SHP77 (cell line): ENCODE measurements around the gene GGCX.

ENCODE experiments used
- DNase-seq, 2 experiments: peaks; one replicate each; lab custom pipeline; 2025; lab: John Stamatoyannopoulos, UW

The GGCX gene

DNA sequence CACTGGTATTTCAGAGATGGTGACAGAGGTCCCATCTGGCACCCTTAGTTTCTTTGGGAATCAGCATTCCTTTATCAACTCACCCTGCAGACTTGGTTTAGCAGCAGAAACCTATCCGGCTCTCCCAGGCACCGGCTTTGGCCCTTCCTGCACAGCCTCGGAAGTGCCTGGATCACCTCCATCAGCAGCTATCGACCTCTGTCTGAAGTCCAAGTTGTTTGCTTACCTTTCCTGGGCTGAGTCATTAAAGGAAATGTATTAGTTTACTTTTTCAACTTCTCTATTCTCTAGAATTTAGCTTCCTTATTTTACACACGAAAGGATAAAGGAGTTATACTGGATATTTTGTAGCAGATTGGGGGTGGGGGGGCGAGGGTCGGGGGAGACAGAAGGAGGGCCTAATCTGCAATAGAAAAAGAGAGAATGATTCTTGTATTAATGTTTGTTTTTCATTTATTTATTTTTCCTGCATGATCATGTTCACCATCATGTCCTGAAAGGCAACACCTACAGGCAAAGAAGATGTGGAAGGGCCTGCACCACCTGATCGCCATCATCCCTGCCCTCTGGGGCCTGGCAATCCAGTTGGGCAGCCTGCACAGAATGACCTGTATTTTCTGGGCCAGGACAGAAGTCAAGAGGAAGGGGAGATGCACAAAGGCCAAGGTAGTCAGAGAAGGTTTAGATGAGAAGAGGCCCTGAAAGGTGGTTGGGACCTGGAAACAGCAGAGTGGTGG lies 44.5 kb downstream of the GGCX start:
- DNase-seq: no peak

DNA sequence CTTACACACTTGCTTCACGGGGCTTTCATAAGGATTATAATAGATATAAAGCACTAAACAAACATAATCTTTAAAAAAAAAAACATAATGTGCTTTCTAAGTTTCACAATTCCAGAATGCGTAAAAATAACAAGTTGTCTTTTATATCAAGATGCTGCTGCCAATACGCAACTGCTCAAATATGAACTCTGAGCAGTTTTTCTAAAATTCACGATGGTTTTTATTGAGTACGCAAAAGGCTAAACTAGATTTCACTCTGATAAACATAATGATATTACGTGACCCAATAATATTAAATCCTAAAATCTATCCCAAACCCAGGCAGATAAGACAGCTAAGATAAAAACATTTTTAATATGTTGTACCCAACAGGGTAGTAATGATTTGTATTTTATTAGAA lies 47.0 kb downstream of the GGCX start:
- no peak for DNase-seq

DNA sequence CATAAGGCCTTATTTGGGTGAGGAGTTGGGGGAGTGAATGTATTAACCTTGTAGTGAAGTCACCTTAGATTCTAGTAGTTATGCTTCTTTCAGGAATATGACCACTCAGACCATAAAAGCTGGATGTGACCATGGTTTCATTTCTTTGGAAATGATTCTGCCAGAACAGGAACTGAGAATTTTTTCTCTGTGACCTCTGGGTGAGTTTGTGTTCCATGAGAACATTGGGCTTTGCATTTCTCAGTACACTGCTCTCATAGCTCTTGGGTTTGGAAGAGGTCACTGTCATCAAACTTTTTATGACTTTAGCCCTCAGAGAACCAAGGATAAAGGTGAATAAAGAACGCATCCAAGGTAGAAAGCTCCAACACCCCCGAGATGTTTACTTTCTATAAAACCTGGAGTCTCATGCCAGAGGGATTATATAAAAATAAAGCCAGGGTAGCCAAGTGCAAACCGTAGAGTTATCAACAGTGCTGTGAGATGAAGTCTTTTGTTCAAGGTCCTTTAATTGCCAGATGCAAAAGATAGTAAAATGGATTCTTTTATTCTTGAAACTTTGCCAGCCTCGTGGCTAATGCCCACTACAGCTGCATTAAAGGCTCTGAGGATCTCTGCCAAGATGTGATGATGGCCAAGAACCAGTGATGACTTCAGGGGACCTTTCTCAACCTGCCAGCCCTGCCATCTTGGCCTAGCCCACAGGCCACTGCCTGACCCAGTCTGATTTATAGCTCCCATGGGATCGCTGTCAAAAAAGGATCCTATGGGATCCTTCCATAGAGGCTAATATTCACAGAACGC lies 50.1 kb downstream of the GGCX start:
- DNase-seq: no peak

DNA sequence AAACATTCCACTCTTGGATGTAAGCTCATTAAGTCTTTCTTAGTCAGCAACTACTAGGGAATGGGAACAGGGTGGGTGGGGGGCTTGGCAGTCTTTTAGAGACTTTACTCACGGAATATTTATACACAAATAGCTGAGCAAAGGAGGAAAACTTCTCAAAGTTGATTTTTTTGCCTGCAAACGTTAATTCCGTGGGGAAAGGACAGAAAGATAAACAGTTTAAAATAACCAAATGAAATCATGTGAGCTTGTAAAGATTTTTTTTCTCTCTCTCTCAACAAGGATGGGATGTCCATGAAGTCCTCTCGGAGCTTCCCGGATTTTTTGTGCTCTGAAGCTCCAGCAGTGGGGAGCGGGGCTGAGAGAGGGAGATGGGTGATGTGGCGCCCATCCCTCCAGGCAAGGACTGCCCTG lies 54.5 kb downstream of the GGCX start:
- DNase-seq: no peak

DNA sequence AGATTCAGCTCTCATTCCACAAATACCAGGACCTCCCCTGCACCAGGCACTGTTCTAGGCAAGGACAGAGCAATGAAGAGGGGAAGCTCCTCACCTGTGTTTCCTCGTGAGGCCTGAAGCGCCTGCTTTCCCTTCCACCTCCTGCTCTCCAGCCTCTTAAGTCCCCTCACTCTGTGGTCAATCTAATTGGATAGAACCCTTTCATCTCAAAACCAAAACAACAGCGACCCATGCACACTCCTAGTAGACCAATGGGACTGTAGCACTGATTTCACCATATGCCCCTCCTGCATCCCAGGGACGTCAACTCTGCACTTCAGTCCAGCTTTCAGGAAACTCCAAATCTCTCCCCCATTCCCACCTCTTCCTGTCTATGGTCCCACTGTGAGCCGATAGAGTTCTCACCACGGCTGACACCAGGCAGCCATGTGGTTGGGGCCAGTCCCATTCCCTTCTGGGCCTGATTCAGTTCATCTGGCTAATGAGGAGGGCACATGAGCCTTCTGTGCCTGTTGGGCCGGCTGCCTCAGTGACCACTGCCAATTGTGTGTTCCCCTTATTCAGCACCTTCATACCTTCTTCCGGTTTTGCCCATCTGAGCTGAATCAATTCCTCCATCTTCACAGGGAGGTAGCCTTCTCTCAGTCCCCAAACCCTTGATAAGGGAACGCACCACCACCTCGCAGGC lies 55.6 kb downstream of the GGCX start:
- DNase-seq: no peak

DNA sequence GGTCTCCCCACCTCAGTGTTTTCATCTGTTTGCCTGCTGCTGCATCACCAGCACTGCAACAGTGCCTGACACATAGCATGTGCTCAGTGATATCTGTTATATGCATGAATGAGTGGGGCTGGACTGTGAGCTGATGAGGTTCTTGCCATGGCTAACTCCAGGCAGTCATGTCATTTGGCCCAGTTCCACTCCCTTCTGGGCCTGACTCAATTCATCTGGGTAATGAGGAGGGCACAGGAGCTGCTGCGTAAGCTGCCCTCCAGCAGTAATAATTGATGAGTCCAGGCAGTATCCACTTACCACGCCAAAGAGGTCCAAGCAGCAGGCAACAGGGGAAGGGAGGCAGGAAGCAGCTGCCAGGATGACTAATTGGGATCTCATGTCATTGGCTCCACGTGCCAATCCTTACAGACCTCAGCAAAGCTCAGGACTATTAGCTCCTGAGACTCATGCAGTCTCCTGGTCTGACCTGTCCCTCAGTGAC lies 56.5 kb downstream of the GGCX start:
- peak; percentile 73 to 88 for DNase-seq

DNA sequence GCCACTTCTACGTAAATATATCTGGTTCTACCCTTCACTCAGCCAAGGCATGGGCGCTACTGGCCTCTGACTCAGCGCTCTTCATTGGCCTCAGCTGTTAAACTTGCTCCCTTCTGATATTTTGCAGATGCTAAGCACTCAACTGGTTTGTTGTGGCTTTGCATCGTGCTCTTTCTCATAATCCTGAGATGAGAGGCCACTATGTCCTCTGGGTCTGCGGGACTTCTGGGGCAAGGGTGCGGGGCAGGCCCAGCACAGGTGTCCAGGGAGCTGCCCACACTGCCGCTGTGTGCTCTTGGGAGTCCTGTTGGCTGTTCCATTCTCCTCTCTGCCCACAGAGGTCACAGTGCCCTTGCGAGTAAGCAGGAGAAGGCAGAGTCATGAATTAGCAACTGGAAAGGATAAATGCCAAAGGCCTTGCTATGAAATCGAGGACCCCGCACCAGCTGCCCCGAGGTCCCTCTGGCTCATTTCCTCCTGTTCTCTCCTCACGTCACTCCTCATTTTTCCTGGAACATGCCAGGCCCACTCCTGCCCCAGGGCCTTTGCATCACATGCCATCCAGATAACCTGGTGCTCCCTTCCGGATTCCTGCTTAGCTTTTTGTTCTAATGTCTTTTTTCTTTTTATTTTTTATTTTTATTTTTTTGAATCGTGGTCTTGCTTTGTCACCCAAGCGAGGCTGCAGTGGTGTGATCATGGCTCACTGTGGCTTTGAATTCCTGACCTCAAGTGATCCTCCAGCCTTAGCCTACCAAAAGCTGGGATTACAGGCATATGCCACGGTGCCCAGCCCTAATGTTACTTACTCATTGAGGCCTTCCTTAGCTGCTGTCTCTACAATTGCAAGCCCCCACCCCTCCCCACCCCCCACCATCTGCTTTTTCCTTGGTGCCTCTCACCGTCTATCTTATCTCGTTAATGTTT lies 57.2 kb downstream of the GGCX start:
- no peak for DNase-seq

DNA sequence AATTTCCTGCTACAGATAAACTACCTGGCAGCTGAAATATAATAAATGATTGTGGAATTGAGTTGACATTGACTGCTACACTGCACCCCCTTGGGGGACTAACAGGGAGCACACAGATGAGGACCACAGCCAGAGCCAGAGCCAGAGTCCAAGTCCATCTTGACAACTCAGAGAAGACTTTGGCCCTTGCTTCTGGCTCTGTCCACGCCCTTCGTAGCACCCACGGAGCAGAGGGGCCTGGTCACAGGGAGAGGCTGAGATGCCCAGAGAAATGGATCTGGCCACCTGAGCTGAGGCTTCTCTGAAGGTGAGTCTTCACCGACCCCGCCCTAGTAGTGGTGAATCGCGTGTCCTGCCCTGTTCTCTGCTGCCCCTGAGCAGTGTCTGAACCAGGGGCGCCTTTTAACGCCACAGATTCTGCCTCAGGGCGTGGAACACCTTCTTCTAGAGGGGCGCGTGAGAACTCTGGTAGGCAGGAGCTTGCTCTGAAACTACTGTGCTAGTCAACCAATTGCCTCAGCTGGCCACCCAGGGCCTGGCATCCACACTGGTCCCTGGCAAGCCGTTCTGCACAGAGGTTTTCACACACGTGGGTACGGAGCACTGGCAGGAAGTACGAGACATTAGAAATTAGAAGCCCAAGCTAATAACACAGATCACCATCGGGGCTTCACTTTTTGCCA lies 58.0 kb downstream of the GGCX start:
- DNase-seq: no peak

DNA sequence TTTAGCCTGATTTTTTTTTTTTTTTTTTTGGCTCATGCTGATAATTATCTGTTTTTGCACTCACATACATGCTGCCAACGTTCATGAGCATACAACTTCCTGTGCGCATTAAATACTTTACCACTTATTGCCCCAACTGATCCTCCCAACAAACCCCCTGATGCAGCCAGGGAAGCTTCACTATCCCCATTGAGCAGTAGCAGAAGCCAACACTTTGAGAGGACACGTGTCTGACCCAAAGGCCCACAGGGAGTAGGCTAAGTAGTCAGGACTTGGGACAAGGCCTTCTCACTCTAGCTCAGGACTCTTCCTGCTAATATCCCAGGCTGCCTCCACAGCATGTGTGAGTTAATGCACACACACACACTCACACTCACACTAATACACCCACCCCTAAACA lies 58.6 kb downstream of the GGCX start:
- DNase-seq: no peak

DNA sequence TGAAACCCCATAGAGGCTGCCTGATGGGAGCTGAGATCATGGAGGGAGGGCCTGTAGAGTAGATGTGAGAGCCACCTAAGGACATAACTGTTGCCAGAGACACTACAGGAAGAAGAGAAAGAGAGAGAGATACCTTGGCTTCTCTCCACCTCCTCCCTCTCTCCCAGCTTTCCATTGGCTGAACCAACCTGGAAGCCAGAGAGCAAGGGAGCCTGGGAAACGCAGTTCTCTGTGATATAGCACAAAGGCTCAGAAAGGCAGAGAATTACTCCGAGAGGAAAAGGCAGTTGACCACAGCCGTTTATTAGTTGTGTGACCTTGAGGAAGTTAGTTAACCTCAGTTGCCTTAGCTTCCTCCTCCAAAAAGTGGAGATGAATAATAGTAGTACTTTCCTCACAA lies 60.0 kb downstream of the GGCX start:
- DNase-seq: no peak

DNA sequence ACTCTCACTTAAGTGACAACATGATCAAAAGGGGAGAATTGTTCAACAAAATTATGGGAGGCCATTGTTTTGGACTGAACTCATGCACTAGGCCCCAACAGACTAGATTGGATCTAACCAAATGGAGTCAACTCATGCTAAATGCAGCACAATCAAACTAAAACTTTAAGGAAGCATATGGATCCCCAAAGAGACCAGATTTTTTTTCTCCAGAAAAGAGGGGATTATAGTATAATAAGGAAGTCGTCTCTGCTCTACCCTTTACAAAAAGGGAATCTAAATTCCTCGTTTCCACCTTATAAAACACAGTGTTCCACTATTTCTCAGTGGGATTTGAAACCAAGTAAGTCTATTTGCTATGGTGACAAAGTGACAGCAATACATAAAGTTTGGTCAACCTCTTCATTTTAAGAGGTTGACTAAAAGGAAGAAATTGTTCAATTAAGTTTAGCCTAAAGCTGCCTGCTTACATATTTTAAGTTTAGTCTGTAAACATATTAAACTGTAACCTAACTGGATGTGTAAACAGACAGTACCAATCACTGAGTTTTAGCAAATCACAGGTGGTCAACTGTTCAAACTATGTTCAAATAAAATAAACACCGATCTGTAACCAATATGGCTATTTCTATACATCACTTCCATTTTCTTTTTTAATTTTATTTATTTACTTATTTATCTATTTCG lies 63.2 kb downstream of the GGCX start:
- no peak for DNase-seq

DNA sequence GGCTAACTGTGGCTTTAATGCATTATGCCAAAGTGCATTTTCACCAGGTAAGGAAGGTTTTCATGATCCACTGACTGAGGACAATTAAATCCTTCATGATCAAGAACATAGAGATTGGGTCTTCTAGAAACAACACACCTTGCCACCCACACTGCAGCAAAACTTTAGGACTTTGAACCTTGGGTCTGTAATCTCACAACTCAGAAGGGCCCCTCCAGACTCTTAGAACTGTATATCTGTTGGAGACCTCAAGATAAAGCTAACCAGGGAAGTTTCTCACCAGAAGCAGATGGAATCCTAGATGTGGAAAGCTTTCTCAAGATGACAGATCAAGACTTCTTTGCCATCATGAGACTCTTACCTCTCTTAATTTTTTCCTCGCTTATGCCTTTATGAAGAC lies 64.9 kb downstream of the GGCX start:
- DNase-seq: no peak
